Measurements from ENCODE around the gene PRKG1. TPM values are rescaled to one million over a fixed set of nuclear protein-coding genes. Genes with fewer than 3 reads are reported as not detected.
A peak's percentile ranks its signal among the peaks of the same experiment; 100 is the strongest.

The PRKG1 gene
- total and polyA plus RNA-seq, 4 donors: 6.8 to 38.1 (median 15.4) TPM

- Histone ChIP-seq H3K4me1 (ENCODE audit: control insufficient read depth, insufficient read depth, low read length) (no peaks in the 10 kb centered on the region), H3K36me3 (ENCODE audit: control insufficient read depth, insufficient read depth, low read length) (no peaks in the 10 kb centered on the region), H3K27ac (ENCODE audit: low read depth, low read length) (no peak overlapping the region), H3K4me3 (ENCODE audit: low read depth, low read length) (peak overlapping the region; percentile 34), H3K27me3 (ENCODE audit: control insufficient read depth, insufficient read depth, low read length) (no peaks in the 10 kb centered on the region), H3K9me3 (ENCODE audit: control insufficient read depth, insufficient read depth, low read length) (no peaks in the 10 kb centered on the region)
- peak in 2 of 6 donors; percentile 21 to 33 for DNase-seq (ENCODE audit: low read depth in 4 of 6, low spot score in 6 of 6)
- WGBS (ENCODE audit: insufficient coverage): 0% methylated on average over 1 of the region's 4 CpGs
These were observed 292.8 kb downstream of the PRKG1 start for GRCh38 chr10:51367127-51367526.

GRCh38 chr10:51367694-51368093 is 293.4 kb downstream of the PRKG1 start:
- WGBS (ENCODE audit: insufficient coverage): no CpG with 5 or more reads among the region's 1 CpG
- Histone ChIP-seq H3K27ac (ENCODE audit: low read depth, low read length) (no peak overlapping the region), H3K27me3 (ENCODE audit: control insufficient read depth, insufficient read depth, low read length) (no peaks in the 10 kb centered on the region), H3K4me1 (ENCODE audit: control insufficient read depth, insufficient read depth, low read length) (no peaks in the 10 kb centered on the region), H3K36me3 (ENCODE audit: control insufficient read depth, insufficient read depth, low read length) (no peaks in the 10 kb centered on the region), H3K4me3 (ENCODE audit: low read depth, low read length) (no peak overlapping the region), H3K9me3 (ENCODE audit: control insufficient read depth, insufficient read depth, low read length) (no peaks in the 10 kb centered on the region)
- no peak for DNase-seq (ENCODE audit: low read depth in 4 of 6, low spot score in 6 of 6)

DNA sequence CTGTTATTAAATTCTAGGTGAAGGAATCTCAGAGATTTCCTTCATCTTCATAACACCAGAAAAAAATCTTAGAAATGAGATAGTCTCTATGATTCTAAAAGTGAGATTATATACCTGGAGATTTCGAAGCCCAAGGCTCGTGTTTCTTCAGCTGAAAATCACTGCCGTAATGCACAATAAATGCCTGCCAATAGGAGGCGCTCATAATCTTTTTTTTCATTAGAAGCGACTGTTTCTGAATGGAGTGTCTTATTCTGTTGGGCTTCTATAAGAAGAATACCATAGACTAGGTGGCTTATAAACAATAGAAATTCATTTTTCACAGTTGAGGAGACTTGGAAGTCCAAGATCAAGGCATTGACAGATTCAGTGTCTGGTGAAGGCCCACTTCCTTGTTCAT is 294.7 kb downstream of the PRKG1 start:
- Histone ChIP-seq H3K9me3 (ENCODE audit: control insufficient read depth, insufficient read depth, low read length) (no peaks in the 10 kb centered on the region), H3K4me1 (ENCODE audit: control insufficient read depth, insufficient read depth, low read length) (no peaks in the 10 kb centered on the region), H3K4me3 (ENCODE audit: low read depth, low read length) (no peak overlapping the region), H3K27ac (ENCODE audit: low read depth, low read length) (no peak overlapping the region), H3K27me3 (ENCODE audit: control insufficient read depth, insufficient read depth, low read length) (no peaks in the 10 kb centered on the region), H3K36me3 (ENCODE audit: control insufficient read depth, insufficient read depth, low read length) (no peaks in the 10 kb centered on the region)
- no CpG with 5 or more reads among the region's 5 CpGs for WGBS (ENCODE audit: insufficient coverage)
- no peak for DNase-seq (ENCODE audit: low read depth in 4 of 6, low spot score in 6 of 6)

GRCh38 chr10:51369903-51370302 is 295.6 kb downstream of the PRKG1 start:
- DNase-seq (ENCODE audit: low read depth in 4 of 6, low spot score in 6 of 6): no peak
- H3K4me1 ChIP-seq (ENCODE audit: control insufficient read depth, insufficient read depth, low read length): no peaks in the 10 kb centered on the region
- H3K36me3 ChIP-seq (ENCODE audit: control insufficient read depth, insufficient read depth, low read length): no peaks in the 10 kb centered on the region
- no peak overlapping the region for H3K27ac ChIP-seq (ENCODE audit: low read depth, low read length)
- no peak overlapping the region for H3K4me3 ChIP-seq (ENCODE audit: low read depth, low read length)
- no CpG with 5 or more reads among the region's 2 CpGs for WGBS (ENCODE audit: insufficient coverage)
- no peaks in the 10 kb centered on the region for H3K27me3 ChIP-seq (ENCODE audit: control insufficient read depth, insufficient read depth, low read length)
- H3K9me3 ChIP-seq (ENCODE audit: control insufficient read depth, insufficient read depth, low read length): no peaks in the 10 kb centered on the region

DNA sequence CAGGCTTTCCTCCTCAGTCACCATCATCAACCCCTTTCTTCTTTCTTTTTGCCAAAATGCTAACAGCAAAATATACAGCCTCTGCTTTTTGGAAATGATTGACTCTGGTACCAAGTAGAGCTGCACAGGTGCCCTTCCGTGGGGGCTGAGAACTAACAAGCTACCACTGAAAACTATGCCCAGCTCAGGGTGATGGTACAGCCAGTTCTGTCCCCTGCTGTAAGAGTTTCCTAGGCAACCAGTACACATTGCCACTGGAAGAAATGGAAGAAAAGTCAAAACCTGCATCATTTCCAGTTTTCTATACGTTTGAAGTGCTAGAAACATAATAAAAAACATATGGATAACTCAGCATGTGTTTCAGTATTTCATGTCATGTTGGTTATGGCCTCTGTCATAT is 297.5 kb downstream of the PRKG1 start:
- Histone ChIP-seq H3K36me3 (ENCODE audit: control insufficient read depth, insufficient read depth, low read length) (no peaks in the 10 kb centered on the region), H3K27ac (ENCODE audit: low read depth, low read length) (no peak overlapping the region), H3K27me3 (ENCODE audit: control insufficient read depth, insufficient read depth, low read length) (no peaks in the 10 kb centered on the region), H3K4me1 (ENCODE audit: control insufficient read depth, insufficient read depth, low read length) (no peaks in the 10 kb centered on the region), H3K9me3 (ENCODE audit: control insufficient read depth, insufficient read depth, low read length) (no peaks in the 10 kb centered on the region), H3K4me3 (ENCODE audit: low read depth, low read length) (no peak overlapping the region)
- WGBS (ENCODE audit: insufficient coverage): 30% methylated on average over 1 of the region's 2 CpGs
- DNase-seq (ENCODE audit: low read depth in 4 of 6, low spot score in 6 of 6): peak in 2 of 6 donors; percentile 22 to 39

DNA sequence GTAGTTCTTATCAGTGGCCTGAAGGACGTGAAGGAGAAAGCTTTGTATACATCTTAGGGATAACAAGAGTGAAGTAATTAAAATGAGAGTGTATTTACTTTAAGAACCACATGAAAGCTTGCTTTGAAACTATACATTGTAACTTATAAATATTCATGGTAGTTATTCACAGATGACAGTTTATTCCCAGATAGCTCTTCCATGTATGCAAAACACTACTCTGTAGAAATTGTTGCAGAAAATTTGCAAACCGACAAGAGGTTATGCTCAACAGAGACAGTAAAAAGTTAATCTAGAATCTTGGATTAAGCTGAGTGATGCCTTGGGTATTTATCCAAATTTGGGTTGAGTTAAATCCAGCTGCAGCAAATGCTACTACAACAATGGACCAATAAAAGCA is 301.5 kb downstream of the PRKG1 start:
- no peak overlapping the region for H3K4me3 ChIP-seq (ENCODE audit: low read depth, low read length)
- no peaks in the 10 kb centered on the region for H3K9me3 ChIP-seq (ENCODE audit: control insufficient read depth, insufficient read depth, low read length)
- no peaks in the 10 kb centered on the region for H3K36me3 ChIP-seq (ENCODE audit: control insufficient read depth, insufficient read depth, low read length)
- no peak for DNase-seq (ENCODE audit: low read depth in 4 of 6, low spot score in 6 of 6)
- no CpG with 5 or more reads among the region's 2 CpGs for WGBS (ENCODE audit: insufficient coverage)
- H3K4me1 ChIP-seq (ENCODE audit: control insufficient read depth, insufficient read depth, low read length): no peaks in the 10 kb centered on the region
- H3K27me3 ChIP-seq (ENCODE audit: control insufficient read depth, insufficient read depth, low read length): no peaks in the 10 kb centered on the region
- no peak overlapping the region for H3K27ac ChIP-seq (ENCODE audit: low read depth, low read length)

DNA sequence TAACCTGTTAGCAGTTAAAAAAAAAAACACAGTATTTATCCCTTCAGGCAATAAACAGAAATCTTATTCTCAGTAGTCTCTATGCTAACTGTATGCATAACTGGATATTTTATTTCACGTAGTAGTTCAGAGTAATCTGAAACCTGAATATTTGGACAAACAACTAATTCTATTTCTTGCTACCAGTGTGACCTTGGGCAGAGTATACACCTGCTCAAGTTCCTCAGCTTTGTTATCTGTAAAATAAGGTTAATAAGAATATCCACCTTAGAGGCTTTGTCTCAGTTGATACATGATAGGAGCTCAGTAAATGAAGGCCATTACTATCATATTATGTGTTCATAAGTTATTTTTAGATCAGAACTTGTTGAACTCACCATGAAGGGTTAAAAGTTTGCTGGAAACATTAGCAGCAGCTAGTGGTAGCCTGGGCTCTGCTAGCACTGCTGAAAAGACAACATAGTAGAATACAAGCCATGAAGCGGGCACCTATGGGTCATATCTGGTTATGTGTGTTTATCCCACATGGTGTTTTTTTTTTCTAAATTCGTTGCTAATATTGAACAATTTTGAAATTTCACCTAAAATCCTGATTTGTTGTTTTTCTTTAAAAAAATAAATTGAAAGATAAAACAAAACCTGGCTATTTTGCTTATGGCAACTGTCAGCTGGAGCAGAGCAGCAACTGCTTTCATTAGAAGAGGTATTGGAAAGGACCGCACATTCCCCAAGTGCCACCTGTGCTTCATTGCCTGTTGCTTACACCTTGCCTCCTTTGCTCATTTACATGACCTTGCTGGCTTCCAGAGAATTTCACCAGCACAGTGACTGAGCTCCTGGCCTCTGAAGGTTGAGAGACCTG is 303.0 kb downstream of the PRKG1 start:
- 100% methylated on average over 1 of the region's 4 CpGs for WGBS (ENCODE audit: insufficient coverage)
- H3K27ac ChIP-seq (ENCODE audit: low read depth, low read length): no peak overlapping the region
- no peaks in the 10 kb centered on the region for H3K27me3 ChIP-seq (ENCODE audit: control insufficient read depth, insufficient read depth, low read length)
- DNase-seq (ENCODE audit: low read depth in 4 of 6, low spot score in 6 of 6): no peak
- no peaks in the 10 kb centered on the region for H3K36me3 ChIP-seq (ENCODE audit: control insufficient read depth, insufficient read depth, low read length)
- H3K4me3 ChIP-seq (ENCODE audit: low read depth, low read length): no peak overlapping the region
- no peaks in the 10 kb centered on the region for H3K4me1 ChIP-seq (ENCODE audit: control insufficient read depth, insufficient read depth, low read length)
- no peaks in the 10 kb centered on the region for H3K9me3 ChIP-seq (ENCODE audit: control insufficient read depth, insufficient read depth, low read length)

- H3K4me3 ChIP-seq (ENCODE audit: low read depth, low read length): no peak overlapping the region
- no peaks in the 10 kb centered on the region for H3K36me3 ChIP-seq (ENCODE audit: control insufficient read depth, insufficient read depth, low read length)
- no peaks in the 10 kb centered on the region for H3K9me3 ChIP-seq (ENCODE audit: control insufficient read depth, insufficient read depth, low read length)
- WGBS (ENCODE audit: insufficient coverage): 43% methylated on average over 1 of the region's 3 CpGs
- peak in 2 of 6 donors; percentile 9 to 82 for DNase-seq (ENCODE audit: low read depth in 4 of 6, low spot score in 6 of 6)
- H3K27ac ChIP-seq (ENCODE audit: low read depth, low read length): no peak overlapping the region
- no peaks in the 10 kb centered on the region for H3K4me1 ChIP-seq (ENCODE audit: control insufficient read depth, insufficient read depth, low read length)
- H3K27me3 ChIP-seq (ENCODE audit: control insufficient read depth, insufficient read depth, low read length): no peaks in the 10 kb centered on the region
These were observed 303.8 kb downstream of the PRKG1 start for GRCh38 chr10:51377932-51378599.

- Histone ChIP-seq H3K27me3 (ENCODE audit: control insufficient read depth, insufficient read depth, low read length) (no peaks in the 10 kb centered on the region), H3K36me3 (ENCODE audit: control insufficient read depth, insufficient read depth, low read length) (no peaks in the 10 kb centered on the region), H3K9me3 (ENCODE audit: control insufficient read depth, insufficient read depth, low read length) (no peaks in the 10 kb centered on the region), H3K4me1 (ENCODE audit: control insufficient read depth, insufficient read depth, low read length) (no peaks in the 10 kb centered on the region), H3K27ac (ENCODE audit: low read depth, low read length) (no peak overlapping the region), H3K4me3 (ENCODE audit: low read depth, low read length) (no peak overlapping the region)
- no peak for DNase-seq (ENCODE audit: low read depth in 4 of 6, low spot score in 6 of 6)
- whole genome bisulfite sequencing (ENCODE audit: insufficient coverage): no CpG with 5 or more reads among the region's 1 CpG
These were observed 307.9 kb downstream of the PRKG1 start for GRCh38 chr10:51382181-51382580.

- H3K36me3 ChIP-seq (ENCODE audit: control insufficient read depth, insufficient read depth, low read length): no peaks in the 10 kb centered on the region
- H3K27ac ChIP-seq (ENCODE audit: low read depth, low read length): no peak overlapping the region
- H3K27me3 ChIP-seq (ENCODE audit: control insufficient read depth, insufficient read depth, low read length): no peaks in the 10 kb centered on the region
- no peak overlapping the region for H3K4me3 ChIP-seq (ENCODE audit: low read depth, low read length)
- H3K4me1 ChIP-seq (ENCODE audit: control insufficient read depth, insufficient read depth, low read length): no peaks in the 10 kb centered on the region
- no CpG with 5 or more reads among the region's 3 CpGs for WGBS (ENCODE audit: insufficient coverage)
- H3K9me3 ChIP-seq (ENCODE audit: control insufficient read depth, insufficient read depth, low read length): no peaks in the 10 kb centered on the region
- no peak for DNase-seq (ENCODE audit: low read depth in 4 of 6, low spot score in 6 of 6)
These were observed 310.7 kb downstream of the PRKG1 start for GRCh38 chr10:51384971-51385370.
